OCI-LY7 (cell line): ENCODE results near the gene EIF4E1B. TPM values are rescaled to one million over a fixed set of nuclear protein-coding genes. Genes with fewer than 3 reads are reported as not detected.

Source experiments
- BruUV-seq: library from RNA; stranded (reverse); fragments of 400-500 nt; replicated peaks from 2 replicates; lab custom pipeline; 2021; lab: Mats Ljungman, UMichigan
- CTCF ChIA-PET: fragments of 300-600 bp; sonication (Branson Sonifier 250); formaldehyde crosslinking; loops from one replicate; lab custom pipeline; 2022; ENCODE audit warnings: antibody characterized with exemption; ENCODE audit not compliant: unreplicated experiment; lab: Charles Lee
- POLR2A ChIA-PET: fragments of 300-600 bp; sonication (Branson Sonifier 250); formaldehyde crosslinking; loops from one replicate; lab custom pipeline; 2022; ENCODE audit warnings: antibody characterized with exemption; lab: Charles Lee
- DNase-seq: peaks from one replicate; pipeline ENCODE4 v3.0.0-alpha.2; 2015; ENCODE audit warnings: low spot score
- H2AFZ ChIP-seq: fragments of 200-600 bp; sonication (generic), shearing (Covaris generic); 2 replicates; pipeline ENCODE4 v1.6.1; 2014; ENCODE audit warnings: mild to moderate bottlenecking, antibody characterized with exemption, low read length, moderate library complexity
- H3K27ac ChIP-seq: fragments of 200-600 bp; sonication (generic); 2 replicates; pipeline ENCODE4 v1.5.1; 2014; ENCODE audit warnings: mixed run types, low read depth, mild to moderate bottlenecking, moderate library complexity, low read length, inconsistent platforms; ENCODE audit not compliant: poor library complexity, severe bottlenecking
- H3K36me3 ChIP-seq: fragments of 200-600 bp; sonication (generic); 2 replicates; pipeline ENCODE4 v1.6.1; 2014; ENCODE audit warnings: mild to moderate bottlenecking, antibody characterized with exemption, low read length, moderate library complexity, mixed read lengths; ENCODE audit not compliant: insufficient read depth
- H3K4me1 ChIP-seq: fragments of 200-600 bp; sonication (generic); 2 replicates; pipeline ENCODE4 v1.5.1; 2014; ENCODE audit warnings: mild to moderate bottlenecking, low read length; ENCODE audit not compliant: insufficient read depth, poor library complexity, severe bottlenecking
- H3K4me2 ChIP-seq: fragments of 200-600 bp; sonication (generic); 2 replicates; pipeline ENCODE4 v1.6.1; 2014; ENCODE audit warnings: mild to moderate bottlenecking, low read length
- H3K4me3 ChIP-seq: fragments of 200-600 bp; sonication (generic); 2 replicates; pipeline ENCODE4 v1.5.1; 2014; ENCODE audit warnings: mild to moderate bottlenecking, low read depth, low read length; ENCODE audit not compliant: poor library complexity, severe bottlenecking
- H3K79me2 ChIP-seq: fragments of 200-600 bp; sonication (generic); 2 replicates; pipeline ENCODE4 v1.6.1; 2016; ENCODE audit warnings: low read depth, mild to moderate bottlenecking, low read length, moderate library complexity, mixed read lengths; ENCODE audit not compliant: insufficient read depth
- H3K9me2 ChIP-seq: fragments of 200-600 bp; sonication (generic); 2 replicates; pipeline ENCODE4 v1.6.1; 2016; ENCODE audit warnings: mild to moderate bottlenecking, low read length, mixed read lengths; ENCODE audit not compliant: insufficient read depth
- H3K9me3 ChIP-seq: fragments of 200-600 bp; sonication (generic); 2 replicates; pipeline ENCODE4 v1.6.1; 2014; ENCODE audit warnings: mild to moderate bottlenecking, mixed run types, low read length, mixed read lengths
- H4K20me1 ChIP-seq: fragments of 200-600 bp; sonication (generic); 2 replicates; pipeline ENCODE4 v1.6.1; 2014; ENCODE audit warnings: mild to moderate bottlenecking, antibody characterized with exemption, low read length, moderate library complexity, mixed read lengths; ENCODE audit not compliant: insufficient read depth
- EZH2phosphoT487 ChIP-seq: fragments of 200-600 bp; sonication (generic); IDR thresholded peaks from 2 replicates; pipeline ENCODE4 v1.6.1; 2018; ENCODE audit warnings: low read depth, borderline replicate concordance, mild to moderate bottlenecking, mixed run types, antibody characterized with exemption, low read length, moderate library complexity, mixed read lengths
- intact Hi-C: fragments of 100-400 bp; cut with micrococcal nuclease; formaldehyde crosslinking; loops from one replicate; pipeline ENCODE4 v1.10.0; 2022; ENCODE audit not compliant: unreplicated experiment
- total RNA-seq, 2 experiments: library from RNA; depleted of rRNA in 1 of 2; stranded (reverse); fragments of >200 nt in 1 of 2; shearing (Covaris generic) in 1 of 2; gene quantifications; 2 replicates each; pipeline ENCODE4 v1.2.3, GENCODE V29; 2014 to 2022
- TF ChIP-seq, protein P1 (sequence below): fragments of 200-600 bp; sonication (generic); conservative IDR thresholded peaks from 2 replicates; pipeline ENCODE4 v1.5.1; 2014; ENCODE audit warnings: mild to moderate bottlenecking, antibody characterized with exemption, low read length, moderate library complexity, mixed read lengths

EIF4E1B gene
- total RNA-seq, 2 experiments from 2014 or later: 0.16 to 2.4 TPM

DNA sequence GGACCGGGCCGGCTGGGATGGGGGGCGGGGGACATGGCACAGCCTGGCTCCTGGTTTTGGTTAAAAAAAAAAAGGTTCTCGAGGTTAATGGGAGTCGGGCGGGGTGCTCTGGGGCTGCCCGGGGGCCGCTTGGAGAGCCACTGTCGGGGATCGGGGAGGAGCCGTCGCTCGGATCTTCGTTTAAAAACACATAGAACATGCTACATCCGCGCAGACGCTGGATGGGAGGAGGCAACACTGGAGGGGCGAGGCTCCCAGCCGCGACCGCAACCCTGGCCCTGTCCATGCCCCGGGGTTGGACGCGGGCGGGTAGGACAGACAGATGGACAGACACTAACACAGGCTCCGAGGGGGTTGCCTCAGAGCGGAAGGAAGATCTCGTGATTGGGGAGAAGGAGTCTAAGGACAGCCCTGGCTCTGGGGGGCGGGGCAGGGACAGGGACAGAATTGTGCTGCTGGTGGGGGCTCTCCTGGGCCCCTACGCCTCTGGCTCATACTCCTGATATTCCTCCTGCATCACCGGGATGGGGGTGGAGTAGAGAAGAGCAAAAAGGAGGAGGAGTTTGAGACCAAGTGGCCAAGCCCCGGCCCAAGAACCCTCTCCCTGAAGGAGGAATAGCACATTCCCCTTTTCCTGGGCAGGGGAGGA lies 10.0 kb upstream of the EIF4E1B start:
- CTCF ChIA-PET: no interaction called here
- Histone ChIP-seq H3K36me3 (no peaks in the 10 kb centered on the region), H3K4me3 (no peak overlapping the region), H3K9me2 (no peaks in the 10 kb centered on the region), H2AFZ (no peak overlapping the region), H3K79me2 (no peaks in the 10 kb centered on the region), H3K4me2 (no peak overlapping the region), H3K9me3 (no peaks in the 10 kb centered on the region), H3K4me1 (no peaks in the 10 kb centered on the region), H4K20me1 (no peaks in the 10 kb centered on the region), H3K27ac (no peak overlapping the region)
- no peak for TF ChIP-seq EZH2phosphoT487
- TF ChIP-seq, protein P1, sequence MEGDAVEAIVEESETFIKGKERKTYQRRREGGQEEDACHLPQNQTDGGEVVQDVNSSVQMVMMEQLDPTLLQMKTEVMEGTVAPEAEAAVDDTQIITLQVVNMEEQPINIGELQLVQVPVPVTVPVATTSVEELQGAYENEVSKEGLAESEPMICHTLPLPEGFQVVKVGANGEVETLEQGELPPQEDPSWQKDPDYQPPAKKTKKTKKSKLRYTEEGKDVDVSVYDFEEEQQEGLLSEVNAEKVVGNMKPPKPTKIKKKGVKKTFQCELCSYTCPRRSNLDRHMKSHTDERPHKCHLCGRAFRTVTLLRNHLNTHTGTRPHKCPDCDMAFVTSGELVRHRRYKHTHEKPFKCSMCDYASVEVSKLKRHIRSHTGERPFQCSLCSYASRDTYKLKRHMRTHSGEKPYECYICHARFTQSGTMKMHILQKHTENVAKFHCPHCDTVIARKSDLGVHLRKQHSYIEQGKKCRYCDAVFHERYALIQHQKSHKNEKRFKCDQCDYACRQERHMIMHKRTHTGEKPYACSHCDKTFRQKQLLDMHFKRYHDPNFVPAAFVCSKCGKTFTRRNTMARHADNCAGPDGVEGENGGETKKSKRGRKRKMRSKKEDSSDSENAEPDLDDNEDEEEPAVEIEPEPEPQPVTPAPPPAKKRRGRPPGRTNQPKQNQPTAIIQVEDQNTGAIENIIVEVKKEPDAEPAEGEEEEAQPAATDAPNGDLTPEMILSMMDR: no peak
- DNase-seq: no peak
- intact Hi-C loops: no loop called here
- BruUV-seq: no TSS peak
- POLR2A ChIA-PET: no interaction called here

DNA sequence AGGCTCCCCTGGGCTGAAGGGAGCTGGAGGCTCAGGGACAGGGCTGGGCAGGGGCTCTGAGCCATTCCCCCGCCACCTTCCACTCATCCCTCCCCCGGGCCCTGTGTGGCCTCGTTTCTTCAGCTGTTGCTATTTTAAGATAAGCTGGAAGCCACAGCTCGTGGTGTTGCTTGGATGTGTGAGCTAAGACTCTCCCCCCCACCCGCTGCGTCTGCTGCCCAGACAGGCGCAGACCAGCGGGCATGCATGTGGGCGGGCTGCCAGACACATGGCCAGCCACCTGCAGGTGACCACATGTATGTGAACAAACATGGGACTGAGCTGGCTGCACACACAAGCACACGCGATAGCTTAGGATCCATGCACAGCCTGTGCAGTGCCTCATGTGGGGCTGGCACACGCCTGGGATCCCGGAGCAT lies 8.8 kb upstream of the EIF4E1B start:
- POLR2A ChIA-PET: interaction anchor here (0.6 to 1.5 kb wide), 4 partner anchors 9 to 469 kb away, joined by 3 to 4 read pairs (median 3); partner anchors contain the start of genes EIF4E1B, SNCB and TSPAN17
- BruUV-seq: no TSS peak
- Histone ChIP-seq H3K79me2 (no peaks in the 10 kb centered on the region), H3K36me3 (no peaks in the 10 kb centered on the region), H3K9me2 (no peaks in the 10 kb centered on the region), H2AFZ (no peak overlapping the region), H4K20me1 (no peaks in the 10 kb centered on the region), H3K4me2 (no peak overlapping the region), H3K4me3 (no peak overlapping the region), H3K4me1 (no peaks in the 10 kb centered on the region), H3K27ac (no peak overlapping the region), H3K9me3 (no peaks in the 10 kb centered on the region)
- TF ChIP-seq, protein P1: no peak
- TF ChIP-seq EZH2phosphoT487: no peak
- CTCF ChIA-PET: no interaction called here
- intact Hi-C loops: no loop called here
- no peak for DNase-seq

DNA sequence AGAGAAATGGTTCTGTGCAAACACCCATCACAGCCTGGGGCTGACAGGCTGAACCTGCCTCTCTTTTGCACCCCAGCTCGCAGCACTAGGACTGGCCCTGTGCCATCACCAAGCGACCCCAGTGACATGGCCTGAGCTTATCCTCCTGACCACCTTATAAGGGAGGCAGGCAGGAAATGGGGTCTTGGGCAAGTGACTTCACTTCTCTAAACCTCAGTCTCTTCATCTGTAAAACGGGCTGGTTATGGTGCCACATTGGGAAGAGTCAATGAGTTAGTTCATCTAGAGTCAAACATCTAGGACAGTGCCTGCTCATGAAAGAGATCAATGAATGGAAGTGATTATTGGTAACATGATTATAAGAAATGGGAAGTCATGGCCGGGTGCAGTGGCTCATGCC lies 6.3 kb upstream of the EIF4E1B start:
- POLR2A ChIA-PET: interaction anchor here (0.6 to 0.8 kb wide), 2 partner anchors 9 to 215 kb away, joined by 3 to 4 read pairs; no protein-coding TSS in a partner anchor
- H3K4me3 ChIP-seq: no peak overlapping the region
- CTCF ChIA-PET: interaction anchor here (0.5 kb wide), 1 partner anchor 8 kb away, joined by 6 read pairs; no protein-coding TSS in a partner anchor

More for the DNA sequence above, 6.3 kb upstream of the EIF4E1B start:
- Histone ChIP-seq H3K27ac (no peak overlapping the region), H4K20me1 (no peaks in the 10 kb centered on the region), H3K9me2 (no peaks in the 10 kb centered on the region), H3K9me3 (no peaks in the 10 kb centered on the region), H3K36me3 (no peaks in the 10 kb centered on the region), H3K4me2 (no peak overlapping the region), H3K79me2 (no peaks in the 10 kb centered on the region), H2AFZ (no peak overlapping the region), H3K4me1 (peaks cover 12% of the 10 kb centered on the region)
- TF ChIP-seq, protein P1: no peak
- no peak for TF ChIP-seq EZH2phosphoT487
- no peak for DNase-seq
- no TSS peak for BruUV-seq
- intact Hi-C loops: no loop called here
